GM13976 (cell line): Measurements from ENCODE around the gene TMTC2.

Experiments
- DNase-seq: peaks from one replicate; pipeline ENCODE4 v3.0.0; 2012; ENCODE audit warnings: low spot score
- CTCF ChIP-seq: IDR thresholded peaks from 2 replicates; pipeline ENCODE4 v1.5.1; 2012; ENCODE audit warnings: borderline replicate concordance, mild to moderate bottlenecking; ENCODE audit not compliant: insufficient read depth; ENCODE audit errors: extremely low read depth, missing control alignments, control extremely low read depth
- in situ Hi-C: fragments of 300-500 bp; cut with MboI; formaldehyde crosslinking; loops from one replicate; pipeline ENCODE4 v1.12.0; 2022; ENCODE audit warnings: low sequenced_read_pairs, mixed read lengths, inconsistent platforms; ENCODE audit not compliant: unreplicated experiment

The TMTC2 gene

GRCh38 chr12:82981150-82981549, 294.4 kb downstream of the TMTC2 start:
- no peak for DNase-seq
- in situ Hi-C loops, result no loop called here
- TF ChIP-seq CTCF, result no peak

- no peak for DNase-seq
- no peak for TF ChIP-seq CTCF
- in situ Hi-C loops, result no loop called here
Measured at GRCh38 chr12:82994117-82994516, 307.4 kb downstream of the TMTC2 start.

- TF ChIP-seq CTCF, result no peak
- in situ Hi-C loops, result no loop called here
- DNase-seq, result no peak
Measured at GRCh38 chr12:82996168-82996812, 309.6 kb downstream of the TMTC2 start.

- TF ChIP-seq CTCF, result no peak
- no peak for DNase-seq
- in situ Hi-C loops, result no loop called here
Measured at GRCh38 chr12:82998509-82998908, 311.8 kb downstream of the TMTC2 start.

- TF ChIP-seq CTCF, result no peak
- no peak for DNase-seq
- in situ Hi-C loops, result loop anchor here (25.0 kb wide), 1 partner anchor 1484 kb away; no protein-coding TSS in a partner anchor
Measured at GRCh38 chr12:83003026-83003425, 316.3 kb downstream of the TMTC2 start.

GRCh38 chr12:83005534-83006197, 319.0 kb downstream of the TMTC2 start:
- DNase-seq, result no peak
- TF ChIP-seq CTCF, result no peak
- in situ Hi-C loops, result loop anchor here (25.0 kb wide), 1 partner anchor 1482 kb away; no protein-coding TSS in a partner anchor
